Fibroblast of villous mesenchyme (primary cell): ENCODE results near the gene CIART. TPM values are rescaled to one million over a fixed set of nuclear protein-coding genes. Genes with fewer than 3 reads are reported as not detected.
A peak's percentile ranks its signal among the peaks of the same experiment; 100 is the strongest.

ENCODE experiments used
- DNase-seq: peaks from one replicate; pipeline ENCODE4 v3.0.0-alpha.2; 2010; ENCODE audit warnings: low read depth
- H3K4me3 ChIP-seq: 2 replicates; pipeline ENCODE4 v1.5.1; 2011; ENCODE audit warnings: low read depth, mild to moderate bottlenecking, low read length
- total RNA-seq: library from RNA; depleted of rRNA; stranded (reverse); fragments of >200 nt; gene quantifications from 2 replicates; pipeline ENCODE4 v1.2.3, GENCODE V29; 2012
- TF ChIP-seq, protein P1 (sequence below): IDR thresholded peaks from 2 replicates; pipeline ENCODE4 v1.5.1; 2012; ENCODE audit warnings: low read depth, mild to moderate bottlenecking, low read length; ENCODE audit not compliant: insufficient read depth

Gene CIART
- total RNA-seq, 1 donor = 6.5 TPM

DNA sequence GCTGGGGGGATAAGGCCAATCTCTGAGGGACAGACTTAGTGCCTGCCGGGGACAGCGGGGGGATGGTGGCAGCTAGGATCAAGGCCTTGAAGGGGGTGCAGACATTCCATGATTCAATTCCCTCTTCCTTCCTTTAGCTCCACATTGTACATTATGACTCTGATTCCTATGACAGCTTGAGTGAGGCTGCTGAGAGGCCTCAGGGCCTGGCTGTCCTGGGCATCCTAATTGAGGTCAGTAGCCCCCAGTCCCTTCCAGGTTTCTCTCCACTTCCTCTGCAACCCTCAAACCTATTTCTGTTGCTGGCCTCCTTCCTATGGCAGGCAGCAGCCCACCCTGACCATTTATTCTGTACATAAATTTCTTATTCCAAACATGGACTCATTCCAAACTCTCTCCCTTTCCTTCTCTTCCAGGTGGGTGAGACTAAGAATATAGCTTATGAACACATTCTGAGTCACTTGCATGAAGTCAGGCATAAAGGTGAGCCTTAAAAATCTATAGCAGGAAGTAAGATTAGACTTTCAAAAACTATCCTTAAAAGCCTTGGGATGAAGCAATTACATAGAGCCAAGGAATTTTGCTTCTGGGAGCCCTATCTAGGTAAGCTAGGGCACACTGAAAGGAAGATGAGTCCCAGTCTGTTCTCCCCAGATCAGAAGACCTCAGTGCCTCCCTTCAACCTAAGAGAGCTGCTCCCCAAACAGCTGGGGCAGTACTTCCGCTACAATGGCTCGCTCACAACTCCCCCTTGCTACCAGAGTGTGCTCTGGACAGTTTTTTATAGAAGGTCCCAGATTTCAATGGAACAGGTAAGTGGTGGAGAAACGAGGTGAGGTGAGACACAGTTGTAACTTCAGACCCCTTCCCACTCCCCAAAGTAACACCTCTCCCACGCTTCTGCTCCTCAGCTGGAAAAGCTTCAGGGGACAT is 19.7 kb upstream of the CIART start:
- no peak overlapping the region for H3K4me3 ChIP-seq
- TF ChIP-seq, protein P1, sequence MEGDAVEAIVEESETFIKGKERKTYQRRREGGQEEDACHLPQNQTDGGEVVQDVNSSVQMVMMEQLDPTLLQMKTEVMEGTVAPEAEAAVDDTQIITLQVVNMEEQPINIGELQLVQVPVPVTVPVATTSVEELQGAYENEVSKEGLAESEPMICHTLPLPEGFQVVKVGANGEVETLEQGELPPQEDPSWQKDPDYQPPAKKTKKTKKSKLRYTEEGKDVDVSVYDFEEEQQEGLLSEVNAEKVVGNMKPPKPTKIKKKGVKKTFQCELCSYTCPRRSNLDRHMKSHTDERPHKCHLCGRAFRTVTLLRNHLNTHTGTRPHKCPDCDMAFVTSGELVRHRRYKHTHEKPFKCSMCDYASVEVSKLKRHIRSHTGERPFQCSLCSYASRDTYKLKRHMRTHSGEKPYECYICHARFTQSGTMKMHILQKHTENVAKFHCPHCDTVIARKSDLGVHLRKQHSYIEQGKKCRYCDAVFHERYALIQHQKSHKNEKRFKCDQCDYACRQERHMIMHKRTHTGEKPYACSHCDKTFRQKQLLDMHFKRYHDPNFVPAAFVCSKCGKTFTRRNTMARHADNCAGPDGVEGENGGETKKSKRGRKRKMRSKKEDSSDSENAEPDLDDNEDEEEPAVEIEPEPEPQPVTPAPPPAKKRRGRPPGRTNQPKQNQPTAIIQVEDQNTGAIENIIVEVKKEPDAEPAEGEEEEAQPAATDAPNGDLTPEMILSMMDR = no peak
- DNase-seq = no peak

GRCh38 chr1:150263549-150263948 is 18.8 kb upstream of the CIART start:
- no peak overlapping the region for H3K4me3 ChIP-seq
- TF ChIP-seq, protein P1 = no peak
- no peak for DNase-seq

- H3K4me3 ChIP-seq = peak overlapping the region; percentile 78
- peak; percentile 8 for DNase-seq
- TF ChIP-seq, protein P1 = no peak
Observed at GRCh38 chr1:150267896-150268295, 14.5 kb upstream of the CIART start.

GRCh38 chr1:150268340-150268704 is 14.0 kb upstream of the CIART start:
- H3K4me3 ChIP-seq = peak overlapping the region; percentile 78
- peak; percentile 56 for DNase-seq

GRCh38 chr1:150268705-150269403 is 13.5 kb upstream of the CIART start, which contains the start of gene APH1A:
Gene APH1A (minus strand): TSS chr1:150269016. CDS start chr1:150268810, 206 bp downstream.
- TF ChIP-seq, protein P1 = no peak
- H3K4me3 ChIP-seq = peak within 1 kb of the TSS; percentile 78
- DNase-seq = peak; percentile 97

More at GRCh38 chr1:150268340-150268704, 14.0 kb upstream of the CIART start:
- TF ChIP-seq, protein P1 = no peak

DNA sequence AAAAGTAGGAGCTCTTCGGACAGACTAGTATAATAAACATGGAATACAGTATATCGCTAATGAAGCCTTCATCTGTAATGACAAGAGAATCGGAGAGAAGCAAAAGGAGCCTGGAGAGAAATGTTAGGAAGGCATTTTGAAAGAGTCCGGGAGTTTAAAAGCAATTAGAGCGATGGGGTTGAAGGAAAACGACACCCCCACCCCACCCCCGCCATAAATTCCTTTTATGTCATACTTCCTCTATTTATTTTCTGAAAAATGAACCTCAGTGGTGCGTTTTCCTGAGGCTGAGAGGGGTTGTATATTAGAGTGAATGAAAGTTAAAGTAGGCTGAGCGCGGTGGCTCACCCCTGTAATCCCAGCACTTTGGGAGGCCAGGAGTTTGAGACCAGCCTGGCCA is 12.9 kb upstream of the CIART start:
- H3K4me3 ChIP-seq = peak overlapping the region; percentile 78
- TF ChIP-seq, protein P1 = no peak
- DNase-seq = no peak
